Activated CD4-positive, CD25-positive, alpha-beta regulatory T cell (primary cell): ENCODE results near the gene MYOF.

ENCODE experiments used
- DNase-seq, 4 experiments: peaks; one replicate each; lab custom pipeline; 2025; lab: John Stamatoyannopoulos, UW

The MYOF gene, protein sequence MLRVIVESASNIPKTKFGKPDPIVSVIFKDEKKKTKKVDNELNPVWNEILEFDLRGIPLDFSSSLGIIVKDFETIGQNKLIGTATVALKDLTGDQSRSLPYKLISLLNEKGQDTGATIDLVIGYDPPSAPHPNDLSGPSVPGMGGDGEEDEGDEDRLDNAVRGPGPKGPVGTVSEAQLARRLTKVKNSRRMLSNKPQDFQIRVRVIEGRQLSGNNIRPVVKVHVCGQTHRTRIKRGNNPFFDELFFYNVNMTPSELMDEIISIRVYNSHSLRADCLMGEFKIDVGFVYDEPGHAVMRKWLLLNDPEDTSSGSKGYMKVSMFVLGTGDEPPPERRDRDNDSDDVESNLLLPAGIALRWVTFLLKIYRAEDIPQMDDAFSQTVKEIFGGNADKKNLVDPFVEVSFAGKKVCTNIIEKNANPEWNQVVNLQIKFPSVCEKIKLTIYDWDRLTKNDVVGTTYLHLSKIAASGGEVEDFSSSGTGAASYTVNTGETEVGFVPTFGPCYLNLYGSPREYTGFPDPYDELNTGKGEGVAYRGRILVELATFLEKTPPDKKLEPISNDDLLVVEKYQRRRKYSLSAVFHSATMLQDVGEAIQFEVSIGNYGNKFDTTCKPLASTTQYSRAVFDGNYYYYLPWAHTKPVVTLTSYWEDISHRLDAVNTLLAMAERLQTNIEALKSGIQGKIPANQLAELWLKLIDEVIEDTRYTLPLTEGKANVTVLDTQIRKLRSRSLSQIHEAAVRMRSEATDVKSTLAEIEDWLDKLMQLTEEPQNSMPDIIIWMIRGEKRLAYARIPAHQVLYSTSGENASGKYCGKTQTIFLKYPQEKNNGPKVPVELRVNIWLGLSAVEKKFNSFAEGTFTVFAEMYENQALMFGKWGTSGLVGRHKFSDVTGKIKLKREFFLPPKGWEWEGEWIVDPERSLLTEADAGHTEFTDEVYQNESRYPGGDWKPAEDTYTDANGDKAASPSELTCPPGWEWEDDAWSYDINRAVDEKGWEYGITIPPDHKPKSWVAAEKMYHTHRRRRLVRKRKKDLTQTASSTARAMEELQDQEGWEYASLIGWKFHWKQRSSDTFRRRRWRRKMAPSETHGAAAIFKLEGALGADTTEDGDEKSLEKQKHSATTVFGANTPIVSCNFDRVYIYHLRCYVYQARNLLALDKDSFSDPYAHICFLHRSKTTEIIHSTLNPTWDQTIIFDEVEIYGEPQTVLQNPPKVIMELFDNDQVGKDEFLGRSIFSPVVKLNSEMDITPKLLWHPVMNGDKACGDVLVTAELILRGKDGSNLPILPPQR (N-terminal part only)

DNA sequence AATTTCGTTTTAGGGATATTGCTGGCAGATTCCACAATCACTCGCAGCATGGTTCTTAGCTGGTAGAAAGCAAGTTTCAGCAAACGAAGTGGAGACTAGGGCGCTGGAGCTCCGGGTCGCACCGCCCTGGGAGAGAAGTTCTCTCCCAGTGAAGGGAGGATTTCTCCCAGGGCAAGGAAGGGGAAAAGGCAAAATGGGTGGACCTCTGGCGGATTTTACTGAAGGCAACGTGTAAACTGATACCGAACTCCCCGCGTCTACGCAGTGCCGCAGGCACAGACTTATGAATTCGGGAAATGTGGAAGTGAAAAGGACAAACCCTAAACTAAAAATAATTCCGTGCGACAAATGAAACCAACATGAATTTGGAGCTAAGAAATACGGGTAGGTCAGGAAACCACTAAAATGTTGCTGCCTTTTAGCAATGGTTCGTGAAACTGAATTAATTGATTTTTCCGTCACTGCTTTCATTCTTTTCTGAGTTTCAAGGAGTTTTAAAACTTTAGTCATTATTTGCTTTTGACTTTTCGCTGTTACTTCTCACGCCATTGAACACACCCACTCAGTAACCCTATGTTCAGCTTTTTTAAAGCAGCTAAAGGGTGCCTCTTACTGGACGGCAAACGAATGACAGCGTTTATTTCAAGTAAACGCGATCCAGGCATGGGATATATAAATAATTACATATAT, at the start of gene MYOF:
TSS of gene MYOF (minus strand) at position 190 of the 690 bp plus-strand sequence. CDS start at position 50, 140 bp downstream.
- peak in 1 of 4 experiments; percentile 11 for DNase-seq

- no peak for DNase-seq
Observed at GRCh38 chr10:93518531-93518930, 36.4 kb upstream of the MYOF start.

- no peak for DNase-seq
Observed at GRCh38 chr10:93516006-93516380, 33.9 kb upstream of the MYOF start.

DNA sequence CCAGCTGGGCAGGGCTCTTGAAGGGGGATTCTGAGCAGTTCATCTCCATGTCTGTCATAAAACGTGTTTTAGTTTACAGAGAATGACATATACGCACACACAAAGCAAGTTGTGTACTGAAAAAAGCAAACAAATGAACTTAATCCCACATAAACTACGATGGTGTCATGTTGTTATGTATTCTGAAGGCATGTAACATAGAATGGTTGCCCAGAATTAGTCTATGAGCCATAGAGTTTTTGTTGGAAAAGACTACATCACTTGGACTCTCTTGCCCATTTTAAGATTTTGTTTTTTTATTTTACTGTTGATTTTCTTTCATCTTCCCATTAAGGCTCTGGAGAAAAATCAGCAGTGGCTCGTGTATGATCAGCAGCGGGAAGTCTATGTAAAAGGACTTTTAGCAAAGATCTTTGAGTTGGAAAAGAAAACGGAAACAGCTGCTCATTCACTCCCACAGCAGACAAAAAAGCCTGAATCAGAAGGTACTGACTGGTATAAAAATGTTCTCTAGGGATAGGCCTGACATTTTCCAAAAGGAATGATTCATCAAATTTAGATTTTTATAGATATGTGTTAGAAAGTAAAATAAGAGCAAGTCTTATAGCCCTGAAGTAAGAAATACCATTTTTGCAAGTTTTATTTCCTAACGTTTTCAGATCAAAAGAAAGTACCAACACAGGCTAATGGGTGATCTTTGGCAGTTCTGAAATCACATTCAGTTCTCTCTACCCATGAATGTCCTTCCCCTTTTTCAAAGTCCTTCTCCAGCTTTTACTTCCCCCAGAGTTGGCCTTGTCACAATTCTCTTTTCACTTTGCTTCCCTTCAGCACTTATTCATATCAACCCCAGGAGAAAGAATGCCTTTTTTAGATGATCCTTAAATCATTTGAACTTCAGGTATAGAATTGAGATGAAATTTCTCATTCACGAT, 33.2 kb upstream of the MYOF start:
- DNase-seq, result no peak

- DNase-seq, result no peak
Observed at GRCh38 chr10:93514521-93514920, 32.4 kb upstream of the MYOF start.

DNA sequence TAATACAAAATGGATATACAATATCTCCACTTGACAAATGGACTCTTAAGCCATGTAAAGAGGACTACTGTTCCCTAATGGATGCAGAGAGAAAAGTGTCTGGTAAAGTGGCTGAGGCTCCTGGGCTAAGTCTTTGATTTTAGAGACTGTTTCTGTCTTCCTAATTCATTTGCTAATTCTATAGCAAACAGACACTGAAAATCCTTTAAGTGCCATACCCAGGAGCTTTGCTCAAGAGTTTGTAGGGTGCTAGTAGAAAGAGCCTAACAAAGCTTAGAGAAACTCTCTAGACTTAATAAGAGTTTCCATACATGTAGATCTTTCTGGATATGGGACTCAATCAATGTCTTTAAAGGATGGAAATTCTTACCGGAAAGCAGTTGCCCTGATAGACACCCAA, 31.0 kb upstream of the MYOF start:
- no peak for DNase-seq

- no peak for DNase-seq
Observed at GRCh38 chr10:93512565-93512964, 30.4 kb upstream of the MYOF start.

- DNase-seq, result no peak
Observed at GRCh38 chr10:93509816-93510215, 27.7 kb upstream of the MYOF start.

- DNase-seq, result no peak
Observed at GRCh38 chr10:93505075-93505474, 22.9 kb upstream of the MYOF start.

- no peak for DNase-seq
Observed at GRCh38 chr10:93503075-93503474, 20.9 kb upstream of the MYOF start.

DNA sequence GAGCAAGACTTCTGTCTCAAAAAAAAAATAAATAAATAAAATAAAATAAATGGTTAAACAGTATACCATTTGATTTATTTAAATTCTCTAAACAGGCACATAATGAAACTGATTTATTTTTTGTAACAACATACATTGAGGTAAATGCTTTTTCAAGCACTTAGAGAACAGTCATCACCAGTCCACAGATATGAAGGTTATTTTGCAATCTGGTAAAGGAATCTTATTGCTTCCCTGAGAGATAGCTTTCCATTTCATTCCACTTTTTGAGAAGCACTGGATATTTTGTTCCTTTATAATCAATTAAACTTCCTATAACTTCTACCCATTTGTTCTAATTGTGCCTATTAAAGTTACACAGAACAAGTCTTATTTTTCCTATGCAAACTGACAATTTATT, 19.5 kb upstream of the MYOF start:
- DNase-seq, result no peak

GRCh38 chr10:93498166-93498565, 16.0 kb upstream of the MYOF start:
- no peak for DNase-seq

- peak; percentile 90 to 94 (median 92) for DNase-seq
Observed at GRCh38 chr10:93496322-93497041, 14.3 kb upstream of the MYOF start, which contains the start of gene CEP55. Gene CEP55 (plus strand): TSS chr10:93496612. CDS start chr10:93500052, 3,440 bp downstream.

- no peak for DNase-seq
Observed at GRCh38 chr10:93495654-93496321, 13.7 kb upstream of the MYOF start.

- no peak for DNase-seq
Observed at GRCh38 chr10:93494494-93494893, 12.4 kb upstream of the MYOF start.

GRCh38 chr10:93493162-93493561, 11.0 kb upstream of the MYOF start:
- no peak for DNase-seq

DNA sequence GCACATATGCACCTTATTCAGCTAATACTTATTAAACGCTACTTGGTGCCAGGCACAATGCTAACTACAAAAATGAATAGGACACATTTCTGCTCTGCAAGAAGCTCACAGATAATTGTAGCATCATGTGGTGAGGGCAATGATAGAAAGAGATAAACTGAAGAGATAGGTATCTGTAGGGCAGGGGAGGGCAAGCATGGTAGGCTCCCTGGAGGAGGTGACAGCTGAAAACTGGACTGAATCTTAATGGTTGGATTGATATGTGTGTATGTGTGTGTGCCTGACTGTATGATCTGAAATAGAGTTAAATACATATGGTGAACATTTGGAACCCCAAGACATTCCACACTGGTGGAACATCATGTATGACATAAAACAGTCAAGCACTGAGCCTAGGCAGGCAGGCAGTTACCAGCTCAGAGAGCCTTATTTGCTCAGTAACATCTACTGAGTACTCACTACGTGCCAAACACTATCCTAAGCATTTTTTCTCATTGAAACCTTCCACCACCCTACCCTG, 9.5 kb upstream of the MYOF start:
- DNase-seq, result no peak

GRCh38 chr10:93488956-93489528, 6.9 kb upstream of the MYOF start:
- DNase-seq, result no peak
